GM12865 (cell line): Measurements from ENCODE around the gene DHRS12.
A peak's percentile ranks its signal among the peaks of the same experiment; 100 is the strongest.

Experiments used
- DNase-seq: peaks from one replicate; pipeline ENCODE4 v3.0.0; 2010; ENCODE audit warnings: low read depth
- H3K4me3 ChIP-seq: 2 replicates; pipeline ENCODE4 v1.5.1; 2011; ENCODE audit warnings: mild to moderate bottlenecking, low read depth, low read length, control low read depth
- CTCF ChIP-seq: IDR thresholded peaks from 2 replicates; pipeline ENCODE4 v1.5.1; 2011; ENCODE audit warnings: low read length, control low read depth, low read depth, inconsistent platforms; ENCODE audit not compliant: insufficient read depth; ENCODE audit errors: missing control alignments

Gene DHRS12

GRCh38 chr13:51816604-51817249 is 12.8 kb upstream of the DHRS12 start:
- TF ChIP-seq CTCF: no peak
- DNase-seq: no peak

GRCh38 chr13:51815848-51816247 is 11.9 kb upstream of the DHRS12 start:
- TF ChIP-seq CTCF: no peak
- no peak for DNase-seq
- H3K4me3 ChIP-seq: no peak overlapping the region

More at GRCh38 chr13:51816604-51817249, 12.8 kb upstream of the DHRS12 start:
- H3K4me3 ChIP-seq: no peak overlapping the region

- TF ChIP-seq CTCF: peak; percentile 84
- H3K4me3 ChIP-seq: peak overlapping the region; percentile 28; the same call in 1 of the 2 replicates
- DNase-seq: peak; percentile 87
Measured at GRCh38 chr13:51814825-51815650, 11.1 kb upstream of the DHRS12 start.

GRCh38 chr13:51814071-51814470 is 10.1 kb upstream of the DHRS12 start:
- no peak for DNase-seq
- no peak for TF ChIP-seq CTCF

GRCh38 chr13:51811920-51812451 is 8.0 kb upstream of the DHRS12 start:
- H3K4me3 ChIP-seq: no peak overlapping the region
- TF ChIP-seq CTCF: no peak
- peak; percentile 57 for DNase-seq

More at GRCh38 chr13:51814071-51814470, 10.1 kb upstream of the DHRS12 start:
- H3K4me3 ChIP-seq: no peak overlapping the region

GRCh38 chr13:51811046-51811445 is 7.1 kb upstream of the DHRS12 start:
- no peak overlapping the region for H3K4me3 ChIP-seq
- no peak for DNase-seq
- TF ChIP-seq CTCF: no peak
